Astrocyte (in vitro differentiated cells and primary cell): Measurements from ENCODE around the gene C19orf47.

ENCODE experiments used
- EZH2 ChIP-seq: IDR thresholded peaks from 2 replicates; pipeline ENCODE4 v1.6.1; 2012; ENCODE audit warnings: mild to moderate bottlenecking, low read length, inconsistent platforms; ENCODE audit not compliant: insufficient read depth
- TF ChIP-seq, protein P1 (sequence below): IDR thresholded peaks from 2 replicates; pipeline ENCODE4 v1.5.1; 2011; ENCODE audit warnings: low read depth, mild to moderate bottlenecking, inconsistent platforms, low read length, moderate library complexity; ENCODE audit not compliant: insufficient read depth

DNA sequence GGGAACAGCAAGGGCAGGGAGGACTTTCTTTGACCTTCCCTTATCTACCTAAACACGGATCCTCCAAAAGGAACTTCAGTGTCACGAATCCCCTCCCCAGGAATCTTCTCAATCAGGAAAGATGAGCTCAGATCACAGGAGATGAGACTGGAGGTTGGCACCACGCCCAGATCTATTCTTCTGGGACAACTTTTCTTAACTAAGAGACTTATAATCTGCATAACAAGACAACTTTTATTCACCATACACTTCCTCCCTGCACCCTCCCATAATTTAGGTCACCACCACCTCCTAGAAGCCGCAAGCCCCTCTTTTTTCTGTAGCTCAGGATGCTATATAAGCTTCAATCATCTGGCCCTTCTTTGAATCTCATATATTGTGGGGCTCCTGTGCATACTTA lies 43.9 kb downstream of the C19orf47 start:
- TF ChIP-seq, protein P1, sequence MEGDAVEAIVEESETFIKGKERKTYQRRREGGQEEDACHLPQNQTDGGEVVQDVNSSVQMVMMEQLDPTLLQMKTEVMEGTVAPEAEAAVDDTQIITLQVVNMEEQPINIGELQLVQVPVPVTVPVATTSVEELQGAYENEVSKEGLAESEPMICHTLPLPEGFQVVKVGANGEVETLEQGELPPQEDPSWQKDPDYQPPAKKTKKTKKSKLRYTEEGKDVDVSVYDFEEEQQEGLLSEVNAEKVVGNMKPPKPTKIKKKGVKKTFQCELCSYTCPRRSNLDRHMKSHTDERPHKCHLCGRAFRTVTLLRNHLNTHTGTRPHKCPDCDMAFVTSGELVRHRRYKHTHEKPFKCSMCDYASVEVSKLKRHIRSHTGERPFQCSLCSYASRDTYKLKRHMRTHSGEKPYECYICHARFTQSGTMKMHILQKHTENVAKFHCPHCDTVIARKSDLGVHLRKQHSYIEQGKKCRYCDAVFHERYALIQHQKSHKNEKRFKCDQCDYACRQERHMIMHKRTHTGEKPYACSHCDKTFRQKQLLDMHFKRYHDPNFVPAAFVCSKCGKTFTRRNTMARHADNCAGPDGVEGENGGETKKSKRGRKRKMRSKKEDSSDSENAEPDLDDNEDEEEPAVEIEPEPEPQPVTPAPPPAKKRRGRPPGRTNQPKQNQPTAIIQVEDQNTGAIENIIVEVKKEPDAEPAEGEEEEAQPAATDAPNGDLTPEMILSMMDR: no peak
- TF ChIP-seq EZH2: no peak
